Stimulated activated CD8-positive, alpha-beta memory T cell treated with anti-CD3 and anti-CD28 coated beads, Interleukin-15, amount 100 ng/mL, for 4 hours (primary cell): Measurements from ENCODE around the gene TDRD9.
"Not testable (repeated sequence)": the region's sequence is repeated elsewhere in the genome, so short reads cannot be mapped to it uniquely, and the experiment has no call there.

Source experiments
- DNase-seq, 2 donors: peaks; one replicate each; pipeline ENCODE4 v3.0.0-alpha.2; 2020; ENCODE audit warnings: low read depth in 2 of 2

Gene TDRD9

GRCh38 chr14:103928011-103928890 is at the start of gene TDRD9:
Gene TDRD9, plus strand, starts transcription at chr14:103928456. Its CDS starts 54 bp downstream, at chr14:103928510.
- no peak for DNase-seq

- no peak for DNase-seq
Observed at GRCh38 chr14:103879118-103879569, 49.1 kb upstream of the TDRD9 start.

GRCh38 chr14:103879570-103880347 is 48.5 kb upstream of the TDRD9 start:
- no peak for DNase-seq

- DNase-seq: no peak
Observed at GRCh38 chr14:103880348-103881267, 47.6 kb upstream of the TDRD9 start.

DNA sequence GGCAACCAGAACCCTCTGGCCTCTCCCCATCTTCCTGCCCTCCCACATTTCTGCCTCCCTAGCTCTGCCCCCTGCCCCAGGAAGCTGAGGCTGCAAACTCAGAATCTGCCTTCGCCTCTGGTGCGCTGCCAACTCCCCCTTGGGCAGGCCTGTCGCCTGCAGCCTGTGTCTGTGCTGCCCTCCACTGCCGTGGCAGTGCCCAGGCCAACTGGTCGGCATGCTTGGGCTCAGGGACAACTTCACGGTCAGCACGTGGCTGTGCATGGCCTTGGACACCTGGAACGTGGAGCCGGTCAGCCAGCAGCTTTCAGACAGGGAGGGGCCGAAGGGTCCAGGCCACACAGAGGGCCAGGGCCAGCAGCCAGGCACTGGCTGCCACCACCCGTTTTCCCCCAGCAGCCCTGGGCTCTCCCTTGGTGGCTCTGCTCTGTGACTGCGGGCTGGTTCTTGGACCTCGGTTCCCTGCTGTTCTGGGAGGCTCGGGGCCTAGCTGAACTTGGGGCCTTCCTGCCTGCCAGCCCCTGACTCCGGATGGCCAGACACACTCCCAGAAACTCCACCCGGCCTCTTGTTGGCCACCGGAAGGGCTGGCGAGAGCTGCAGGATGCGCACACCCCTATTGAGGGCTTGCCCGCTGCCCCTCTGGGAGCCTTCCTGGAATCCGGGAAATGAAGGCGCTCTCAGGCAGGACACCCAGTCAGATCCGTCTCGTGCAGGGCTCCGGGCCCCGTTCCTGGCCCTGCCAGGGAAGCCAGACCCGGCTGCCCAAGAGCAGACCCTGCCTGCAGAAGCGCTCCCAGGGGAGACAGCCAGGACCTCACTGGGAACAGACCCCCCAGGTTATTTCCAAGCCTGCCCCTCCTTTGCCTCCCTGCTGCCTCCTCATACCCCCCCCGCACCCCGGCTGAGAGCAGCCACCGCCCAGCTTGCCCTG is 46.7 kb upstream of the TDRD9 start:
- DNase-seq: no peak

- no peak for DNase-seq
Observed at GRCh38 chr14:103882503-103883262, 45.6 kb upstream of the TDRD9 start.

GRCh38 chr14:103883263-103883523 is 45.1 kb upstream of the TDRD9 start:
- DNase-seq: no peak

DNA sequence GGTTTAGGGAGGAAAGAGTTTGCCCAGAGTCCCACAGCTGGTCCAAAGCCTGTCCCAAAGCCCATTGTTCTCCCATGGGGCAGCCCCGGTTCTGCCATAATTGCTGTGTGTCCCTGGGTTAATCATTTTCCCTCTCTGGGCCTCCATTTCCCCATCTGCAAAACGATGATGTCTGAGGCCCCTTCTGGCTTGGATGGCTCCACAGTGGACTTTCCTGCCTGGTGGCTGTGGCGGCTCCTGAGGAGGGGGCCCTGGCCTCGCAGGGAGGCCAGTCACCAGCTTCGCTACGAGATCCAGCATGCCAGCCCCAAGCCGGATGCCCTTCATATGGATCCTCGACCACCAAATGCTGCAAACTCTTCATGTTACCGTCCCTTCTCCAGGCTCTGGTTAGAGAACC is 43.4 kb upstream of the TDRD9 start:
- no peak for DNase-seq

DNA sequence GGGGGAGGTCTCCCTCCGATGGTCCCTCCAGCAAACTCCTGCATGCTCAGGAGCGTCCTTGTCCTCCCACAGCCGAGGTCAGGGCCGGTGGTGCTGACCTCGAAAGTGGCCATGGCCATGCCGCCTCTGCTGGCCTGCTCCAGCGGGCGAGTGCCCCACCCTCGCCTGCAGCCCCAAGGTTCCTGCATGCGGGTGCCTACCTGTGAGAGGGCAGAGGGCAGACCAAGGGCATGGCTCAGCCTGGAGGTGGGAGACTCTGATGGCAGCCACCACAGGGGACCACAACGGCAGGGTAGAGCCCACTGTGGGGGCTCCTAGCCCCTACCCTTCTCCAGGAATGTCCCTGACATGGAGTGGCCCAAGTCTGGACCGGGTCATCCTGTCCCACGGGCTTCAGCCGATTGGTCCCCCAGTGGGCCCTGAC is 42.7 kb upstream of the TDRD9 start:
- DNase-seq: no peak

DNA sequence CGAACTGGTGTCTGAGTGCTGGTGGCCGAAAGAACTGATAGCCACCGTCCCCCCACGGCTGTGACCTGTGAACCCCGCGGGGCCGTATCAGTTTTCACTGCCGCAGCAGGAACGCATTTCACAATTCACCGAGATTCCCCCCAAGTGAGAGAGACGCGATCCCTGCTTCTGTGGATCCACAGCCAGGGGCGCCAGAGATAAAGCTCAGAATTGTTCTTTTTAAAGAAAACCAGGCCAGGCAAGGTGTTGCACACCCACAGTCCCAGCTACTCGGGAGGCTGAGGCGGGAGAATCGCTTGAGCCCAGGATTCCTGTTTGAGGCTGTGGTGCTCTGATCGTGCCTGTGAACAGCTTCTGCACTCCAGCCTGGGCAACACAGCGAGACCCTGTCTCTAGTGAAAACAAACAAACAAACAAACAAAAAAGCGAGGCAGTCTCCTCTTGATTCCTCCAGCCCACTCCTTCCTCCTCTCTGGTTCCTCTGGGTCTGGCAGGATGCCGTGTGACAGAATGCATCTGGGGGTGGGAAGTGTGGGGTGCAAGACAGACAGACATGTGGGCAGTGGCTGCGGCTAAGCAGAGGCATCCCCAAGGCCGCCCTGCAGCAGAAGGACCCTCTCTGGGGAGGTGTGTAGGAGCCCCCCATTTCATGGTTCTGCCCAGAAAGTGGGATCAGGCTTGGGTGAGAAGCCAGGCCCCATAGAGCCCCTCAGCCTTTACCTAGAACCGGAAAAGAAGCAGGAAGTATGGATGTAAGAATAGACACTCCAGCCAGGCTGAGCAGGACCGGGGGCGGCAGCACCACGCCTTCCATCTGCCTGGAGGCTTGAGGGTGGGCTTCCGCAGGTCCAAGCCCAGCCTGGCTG is 41.7 kb upstream of the TDRD9 start:
- DNase-seq: no peak

DNA sequence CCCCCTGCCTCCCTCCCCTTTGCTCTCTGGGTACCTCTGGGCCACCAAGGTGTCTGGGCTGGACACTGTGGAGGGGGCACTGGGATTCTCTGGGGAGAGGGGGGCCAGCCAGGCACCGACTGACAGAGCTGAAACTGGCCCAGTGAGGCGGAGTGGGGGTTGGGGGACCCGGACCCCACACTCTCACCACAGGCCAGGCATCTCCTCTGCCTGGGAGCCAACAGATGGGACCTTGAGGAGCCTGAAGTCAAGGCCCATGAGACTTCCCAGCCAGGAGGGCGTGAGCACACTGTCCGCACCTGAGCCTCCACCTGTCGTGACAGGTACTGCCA is 41.1 kb upstream of the TDRD9 start:
- DNase-seq: no peak

DNA sequence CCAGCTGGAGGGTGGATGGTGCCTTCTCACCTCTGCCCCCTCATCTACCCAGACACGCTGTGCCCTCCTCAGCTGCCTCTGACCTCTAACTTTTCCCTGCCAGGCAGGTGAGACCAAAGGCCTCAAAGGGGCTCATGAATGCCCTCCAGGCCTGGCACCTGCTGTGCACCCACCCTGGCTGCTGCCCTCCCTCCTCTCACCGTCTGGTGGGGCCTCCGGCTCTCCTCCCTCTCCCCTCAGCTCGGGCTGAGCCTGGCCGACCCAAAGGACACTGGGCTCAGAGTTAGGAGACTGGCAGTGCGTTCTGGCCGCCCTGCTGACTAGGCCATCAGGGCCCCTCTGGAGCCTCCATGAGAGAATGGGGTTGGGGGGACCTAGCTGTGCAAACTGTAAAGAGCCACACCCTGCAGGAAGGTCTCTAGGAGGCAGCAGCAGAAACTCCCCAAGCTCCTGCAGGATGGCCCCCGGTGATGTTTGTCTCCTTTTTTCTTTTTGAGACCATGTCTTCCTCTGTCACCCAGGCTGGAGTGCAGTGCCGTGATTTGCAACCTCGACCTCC is 40.6 kb upstream of the TDRD9 start:
- no peak for DNase-seq

- DNase-seq: not testable (repeated sequence)
Observed at GRCh38 chr14:103889002-103889312, 39.3 kb upstream of the TDRD9 start.

DNA sequence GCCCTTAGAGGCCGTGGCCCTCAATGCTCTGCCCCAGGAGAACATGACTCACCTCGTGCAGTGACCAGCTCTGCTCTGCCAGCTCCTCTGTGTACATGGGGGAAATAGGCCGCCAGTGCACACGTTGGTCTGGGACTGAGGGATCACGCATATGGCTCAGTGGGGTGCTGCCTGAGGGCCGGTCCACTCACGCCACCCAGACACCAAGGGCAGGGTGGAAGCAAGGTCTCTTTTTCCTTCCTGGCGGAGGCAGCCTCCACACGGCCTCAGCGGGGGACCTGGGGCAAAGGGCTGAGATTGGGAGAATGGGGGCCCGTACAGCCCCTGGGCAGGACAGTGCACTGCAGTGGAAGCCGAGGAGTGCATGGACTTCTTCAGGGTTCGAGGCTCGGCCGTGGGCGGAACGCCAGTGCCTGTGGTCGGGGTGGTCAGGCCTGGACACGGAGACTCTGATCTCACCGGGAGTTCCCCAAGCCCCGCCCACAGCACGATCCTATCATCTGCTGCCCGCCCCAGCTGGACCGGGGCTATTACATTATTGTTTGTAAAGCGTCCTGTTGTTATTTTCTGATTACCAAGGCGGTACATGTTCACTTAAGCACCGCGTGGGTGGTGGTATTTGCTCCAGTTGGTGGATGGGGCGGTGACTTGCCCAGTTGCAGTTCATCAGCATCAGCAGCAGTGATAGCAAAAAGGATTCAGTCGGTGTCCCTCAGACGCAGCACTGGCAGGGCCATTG is 38.8 kb upstream of the TDRD9 start:
- no peak for DNase-seq

- no peak for DNase-seq
Observed at GRCh38 chr14:103890052-103890371, 38.2 kb upstream of the TDRD9 start.

DNA sequence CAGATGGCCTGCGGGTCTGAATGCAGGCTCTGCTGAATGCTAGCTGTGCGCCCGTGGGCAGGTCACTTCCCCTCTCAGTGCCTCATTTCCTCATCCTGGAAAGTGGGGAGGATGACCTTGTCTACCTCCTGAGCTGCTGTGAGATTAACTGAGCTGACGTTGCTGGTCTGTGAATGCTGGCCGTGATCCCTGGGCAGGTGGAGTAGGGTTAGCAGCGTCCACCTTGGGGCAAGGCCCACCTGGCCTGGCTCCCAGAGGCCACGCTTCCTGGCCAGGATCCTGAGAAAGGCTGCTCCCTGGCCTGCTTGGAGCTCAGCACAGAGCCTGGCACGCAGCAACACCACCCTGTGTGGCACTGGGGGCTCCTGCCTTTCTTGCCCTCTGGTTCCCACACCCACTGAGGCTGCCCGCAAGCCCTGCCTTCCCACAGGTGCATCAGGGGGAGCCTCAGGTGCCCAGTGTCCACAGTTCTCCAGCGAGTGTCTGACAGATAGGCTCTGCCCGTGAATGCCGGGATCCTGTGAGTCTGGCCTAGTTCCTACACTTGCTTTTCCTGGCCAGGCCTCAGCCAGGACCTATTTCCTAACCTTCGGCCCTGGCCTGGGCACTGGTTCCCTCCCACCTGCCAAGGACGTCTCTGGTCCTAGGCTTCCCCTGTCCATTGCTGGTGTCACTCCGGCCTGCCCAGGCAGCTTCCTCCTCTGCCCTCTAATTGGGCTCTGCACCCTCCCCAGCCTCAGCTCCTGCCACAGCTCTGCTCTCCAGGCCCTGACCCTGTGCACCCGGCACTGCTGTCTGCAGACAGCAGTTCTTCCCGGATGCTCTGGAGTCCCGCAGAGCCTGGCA is 37.2 kb upstream of the TDRD9 start:
- no peak for DNase-seq

GRCh38 chr14:103891667-103892215 is 36.5 kb upstream of the TDRD9 start:
- no peak for DNase-seq
